Right atrium auricular region (tissue), 2 donors: Measurements from ENCODE around the gene ARF1. TPM values are rescaled to one million over a fixed set of nuclear protein-coding genes. Genes with fewer than 3 reads are reported as not detected.

ENCODE experiments used
- DNase-seq: peaks from one replicate; pipeline ENCODE4 v3.0.0-alpha.2; 2019; ENCODE audit warnings: low spot score
- H3K27ac ChIP-seq, 2 donors: fragments of 200-600 bp; sonication (generic); 1 replicate in 1 of 2; 2 replicates in 1 of 2; pipeline ENCODE4 v1.5.1; 2016 to 2019
- H3K27me3 ChIP-seq, 2 donors: fragments of 200-600 bp; sonication (generic); one replicate each; pipeline versions ENCODE4 v1.5.1 to v1.6.0; 2017 to 2019
- H3K36me3 ChIP-seq: fragments of 200-600 bp; sonication (generic); one replicate; pipeline ENCODE4 v1.5.1; 2016
- H3K4me1 ChIP-seq, 2 donors: fragments of 200-600 bp; sonication (generic); one replicate each; pipeline versions ENCODE4 v1.5.1 to v1.6.0; 2017 to 2019
- H3K4me3 ChIP-seq, 2 donors: fragments of 200-600 bp; sonication (generic); 1 replicate in 1 of 2; 2 replicates in 1 of 2; pipeline ENCODE4 v1.5.1; 2017 to 2019; ENCODE audit warnings: mild to moderate bottlenecking in 1 of 2, moderate library complexity in 1 of 2
- H3K9me3 ChIP-seq, 2 donors: fragments of 200-600 bp; sonication (generic); one replicate each; pipeline ENCODE4 v1.5.1; 2019
- total RNA-seq, 2 donors: library from RNA; depleted of rRNA; stranded (reverse); fragments of >200 nt; gene quantifications; one replicate each; pipeline ENCODE4 v1.1.0, GENCODE V29; 2016
- TF ChIP-seq, protein P1 (sequence below), 2 donors: fragments of 200-600 bp; sonication (generic); IDR thresholded peaks; one replicate each; pipeline ENCODE4 v1.5.1; 2019; ENCODE audit warnings: antibody characterized with exemption in 2 of 2

ARF1 gene
- total RNA-seq, 2 donors from 2014 or later = 375 to 422 TPM

DNA sequence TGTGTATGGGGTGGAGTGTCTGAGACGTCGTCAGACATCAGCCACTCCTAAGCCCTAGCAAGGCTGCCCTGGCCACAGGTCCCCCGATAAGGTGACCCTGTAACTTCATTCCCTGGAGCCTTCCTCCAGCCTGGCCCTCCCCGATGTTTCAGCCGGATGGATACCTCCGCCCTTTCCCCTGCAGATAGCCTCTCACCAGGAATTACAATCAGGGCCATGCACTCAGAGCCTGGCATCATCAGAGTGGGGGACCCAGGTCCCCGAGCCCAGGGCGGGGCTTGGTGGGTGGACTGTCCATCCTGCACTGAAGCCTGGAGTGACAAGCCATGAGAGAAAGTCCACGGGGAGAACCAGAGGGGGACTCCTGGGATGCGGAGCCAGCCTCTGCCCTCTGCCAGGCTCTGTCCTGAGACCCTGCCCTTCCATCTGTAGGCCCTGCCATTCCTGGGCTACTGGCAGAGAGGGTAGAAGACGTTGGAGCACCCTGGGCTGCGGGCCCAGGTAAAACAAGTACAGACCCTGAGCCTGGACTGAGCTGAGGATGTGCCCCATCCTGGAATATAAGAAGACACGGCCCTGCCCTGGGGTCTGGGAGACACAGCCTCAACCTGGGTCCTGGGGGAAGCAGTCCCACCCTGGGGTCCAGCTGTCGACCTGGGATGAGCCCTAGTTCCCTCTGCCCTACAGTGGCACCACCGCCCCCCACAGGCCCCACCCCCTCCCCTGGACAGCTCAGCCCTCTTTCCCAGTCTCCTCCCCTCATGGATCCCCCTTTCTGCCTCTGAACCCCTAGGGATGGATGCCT, 16.8 kb upstream of the ARF1 start:
- H3K27me3 ChIP-seq = peaks cover 5 to 23% of the 10 kb centered on the region in 2 donors
- no peaks in the 10 kb centered on the region for H3K9me3 ChIP-seq
- TF ChIP-seq, protein P1, sequence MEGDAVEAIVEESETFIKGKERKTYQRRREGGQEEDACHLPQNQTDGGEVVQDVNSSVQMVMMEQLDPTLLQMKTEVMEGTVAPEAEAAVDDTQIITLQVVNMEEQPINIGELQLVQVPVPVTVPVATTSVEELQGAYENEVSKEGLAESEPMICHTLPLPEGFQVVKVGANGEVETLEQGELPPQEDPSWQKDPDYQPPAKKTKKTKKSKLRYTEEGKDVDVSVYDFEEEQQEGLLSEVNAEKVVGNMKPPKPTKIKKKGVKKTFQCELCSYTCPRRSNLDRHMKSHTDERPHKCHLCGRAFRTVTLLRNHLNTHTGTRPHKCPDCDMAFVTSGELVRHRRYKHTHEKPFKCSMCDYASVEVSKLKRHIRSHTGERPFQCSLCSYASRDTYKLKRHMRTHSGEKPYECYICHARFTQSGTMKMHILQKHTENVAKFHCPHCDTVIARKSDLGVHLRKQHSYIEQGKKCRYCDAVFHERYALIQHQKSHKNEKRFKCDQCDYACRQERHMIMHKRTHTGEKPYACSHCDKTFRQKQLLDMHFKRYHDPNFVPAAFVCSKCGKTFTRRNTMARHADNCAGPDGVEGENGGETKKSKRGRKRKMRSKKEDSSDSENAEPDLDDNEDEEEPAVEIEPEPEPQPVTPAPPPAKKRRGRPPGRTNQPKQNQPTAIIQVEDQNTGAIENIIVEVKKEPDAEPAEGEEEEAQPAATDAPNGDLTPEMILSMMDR (IDR thresholded peaks at IDR 0.05) = no peak
- peaks cover 0 to 3% of the 10 kb centered on the region in 2 donors for H3K4me1 ChIP-seq
- no peak for DNase-seq
- H3K36me3 ChIP-seq = no peaks in the 10 kb centered on the region
- no peak overlapping the region for H3K27ac ChIP-seq
- H3K4me3 ChIP-seq = no peak overlapping the region

DNA sequence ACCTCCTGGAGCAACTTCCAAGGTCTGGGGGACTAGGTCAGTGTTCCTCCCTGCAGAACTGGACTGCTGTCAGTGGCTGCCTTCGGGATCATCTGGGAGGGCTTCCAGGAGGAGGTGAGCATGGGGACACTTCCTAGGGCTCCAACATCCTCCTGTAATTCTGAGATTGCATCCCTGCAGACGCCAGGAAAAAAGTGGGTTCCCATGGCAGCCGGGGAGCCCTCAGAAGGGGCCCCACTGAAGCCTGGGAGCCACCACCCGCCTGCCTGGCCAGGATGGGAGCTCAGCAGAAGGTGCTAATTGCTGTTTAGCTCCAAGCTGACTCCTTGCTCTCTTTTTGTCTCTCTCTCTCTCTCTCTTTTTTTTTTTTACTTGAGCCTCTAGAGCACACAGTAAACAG, 16.1 kb upstream of the ARF1 start:
- Histone ChIP-seq H3K4me3 (no peak overlapping the region), H3K9me3 (no peaks in the 10 kb centered on the region), H3K4me1 (no peaks in the 10 kb centered on the region), H3K36me3 (no peaks in the 10 kb centered on the region), H3K27ac (no peak overlapping the region), H3K27me3 (peaks cover 0 to 16% of the 10 kb centered on the region in 2 donors)
- no peak for DNase-seq
- TF ChIP-seq, protein P1 (IDR thresholded peaks at IDR 0.05) = no peak

DNA sequence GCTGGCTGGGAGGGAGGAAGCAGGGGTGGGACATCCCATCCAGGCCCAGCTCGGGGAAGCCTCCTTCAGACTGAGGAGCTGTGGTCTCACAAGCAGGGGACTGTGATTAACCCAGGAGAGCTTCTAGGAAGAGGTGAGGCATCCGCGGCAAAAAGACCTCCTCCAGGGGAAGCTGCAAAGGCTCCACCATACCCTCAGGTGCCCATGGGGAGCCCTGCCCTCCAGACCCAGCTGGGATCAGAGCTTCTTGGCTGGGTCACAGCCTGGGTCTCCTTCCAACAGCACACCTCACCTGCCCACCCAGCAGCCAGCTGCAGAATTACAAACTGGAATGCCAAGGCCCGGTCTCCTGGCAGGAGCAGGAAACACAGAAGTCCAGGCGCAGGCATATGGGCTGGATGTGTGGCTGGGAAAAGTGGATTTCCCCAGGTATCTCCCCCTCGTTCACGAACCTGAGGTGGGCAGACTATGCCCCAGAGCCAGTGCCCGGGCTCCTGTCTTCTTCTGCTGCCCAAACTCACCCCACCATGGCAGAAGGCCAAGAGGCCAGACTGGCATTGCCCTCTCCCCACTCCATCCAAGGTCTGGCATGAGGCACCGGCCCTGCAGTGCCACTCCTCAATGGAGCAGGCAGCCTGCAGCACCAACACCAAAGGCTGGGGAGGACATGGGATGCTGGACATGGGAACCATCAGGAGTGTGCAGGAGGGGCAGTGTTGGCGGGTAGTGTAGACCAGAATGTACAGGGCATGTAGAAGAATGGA, 15.4 kb upstream of the ARF1 start:
- Histone ChIP-seq H3K4me1 (no peaks in the 10 kb centered on the region), H3K27me3 (peaks cover 0 to 15% of the 10 kb centered on the region in 2 donors), H3K36me3 (no peaks in the 10 kb centered on the region), H3K27ac (no peak overlapping the region), H3K4me3 (no peak overlapping the region), H3K9me3 (no peaks in the 10 kb centered on the region)
- TF ChIP-seq, protein P1 (IDR thresholded peaks at IDR 0.05) = no peak
- no peak for DNase-seq

DNA sequence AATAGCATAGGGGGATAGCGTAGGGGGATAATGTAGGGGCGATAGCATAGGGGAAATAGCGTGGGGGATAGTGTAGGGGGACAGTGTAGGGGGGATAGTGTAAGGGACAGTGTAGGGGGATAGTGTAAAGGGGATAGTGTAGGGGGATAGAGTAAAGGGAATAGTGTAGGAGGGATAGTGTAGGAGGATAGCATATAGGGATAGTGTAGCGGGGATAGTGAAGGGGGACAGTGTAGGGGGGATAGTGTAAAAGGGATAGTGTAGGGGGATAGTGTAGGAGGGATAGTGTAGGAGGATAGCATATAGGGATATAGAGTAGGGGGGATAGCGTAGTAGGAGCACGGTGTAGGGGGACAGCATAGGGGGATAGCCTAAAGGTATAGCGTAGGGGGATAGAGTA, 14.1 kb upstream of the ARF1 start:
- H3K36me3 ChIP-seq = no peaks in the 10 kb centered on the region
- H3K27me3 ChIP-seq = peaks cover 0 to 15% of the 10 kb centered on the region in 2 donors
- no peaks in the 10 kb centered on the region for H3K9me3 ChIP-seq
- H3K4me1 ChIP-seq = no peaks in the 10 kb centered on the region
- DNase-seq = no peak
- no peak overlapping the region for H3K4me3 ChIP-seq
- TF ChIP-seq, protein P1 (IDR thresholded peaks at IDR 0.05) = no peak
- H3K27ac ChIP-seq = no peak overlapping the region

DNA sequence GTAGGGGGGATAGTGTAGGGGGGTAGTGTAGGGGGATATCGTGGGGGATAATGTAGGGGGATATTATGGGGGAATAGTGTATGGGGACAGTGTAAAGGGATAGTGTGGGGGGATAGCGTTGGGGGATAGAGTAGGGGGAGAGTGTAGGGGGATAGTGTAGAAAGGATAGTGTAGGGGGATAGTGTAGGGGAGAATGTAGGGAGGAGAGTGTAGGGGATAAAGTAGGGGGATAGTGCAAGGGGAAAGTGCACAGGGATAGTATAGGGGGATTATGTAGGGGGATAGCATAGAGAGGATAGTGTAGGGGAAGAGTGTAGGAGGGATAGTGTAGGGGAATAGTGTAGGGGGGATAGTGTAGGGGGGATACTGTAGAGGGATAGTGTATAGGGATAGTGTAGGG, 12.3 kb upstream of the ARF1 start:
- H3K9me3 ChIP-seq = no peaks in the 10 kb centered on the region
- TF ChIP-seq, protein P1 (IDR thresholded peaks at IDR 0.05) = no peak
- no peak for DNase-seq
- no peaks in the 10 kb centered on the region for H3K36me3 ChIP-seq
- no peak overlapping the region for H3K4me3 ChIP-seq
- no peaks in the 10 kb centered on the region for H3K4me1 ChIP-seq
- peaks cover 0 to 12% of the 10 kb centered on the region in 2 donors for H3K27me3 ChIP-seq
- H3K27ac ChIP-seq = no peak overlapping the region
